GM12878 (cell line): ENCODE measurements around the gene MAP1LC3A. TPM values are rescaled to one million over a fixed set of nuclear protein-coding genes. Genes with fewer than 3 reads are reported as not detected.

Experiments
- ATAC-seq: fragments of 200-7000 bp; cut with Tn5 transposase; 3 replicates; pipeline ENCODE4 v1.9.1; 2020; ENCODE audit warnings: mild to moderate bottlenecking, moderate library complexity
- BruUV-seq: library from RNA; stranded (reverse); fragments of 400-500 nt; replicated peaks from 2 replicates; lab custom pipeline; 2021; lab: Mats Ljungman, UMichigan
- CTCF ChIA-PET: fragments of 300-600 bp; sonication (Branson Sonifier 250); formaldehyde crosslinking; extraction: SDS; loops from one replicate; lab custom pipeline; 2021; ENCODE audit warnings: inconsistent platforms; lab: Yijun Ruan, JAX
- POLR2A ChIA-PET: fragments of 350-600 bp; formaldehyde crosslinking; extraction: SDS; loops from one replicate; lab custom pipeline; 2021; ENCODE audit warnings: inconsistent platforms; lab: Charles Lee
- RAD21 ChIA-PET: fragments of 300-600 bp; sonication (Branson Sonifier 250); formaldehyde crosslinking; loops from one replicate; lab custom pipeline; 2023; ENCODE audit warnings: antibody characterized with exemption; ENCODE audit not compliant: unreplicated experiment; lab: Charles Lee
- SMC1A ChIA-PET: fragments of 300-600 bp; sonication (Branson Sonifier 250); formaldehyde crosslinking; loops from one replicate; lab custom pipeline; 2023; ENCODE audit not compliant: unreplicated experiment, uncharacterized antibody; lab: Charles Lee
- DNase-seq: peaks from one replicate; pipeline ENCODE4 v3.0.0-alpha.2; 2011; ENCODE audit warnings: low read depth, low spot score
- FAIRE-seq: peaks from 3 replicates; lab custom pipeline; 2011; peaks lifted over from hg19 to GRCh38; lab: Jason Lieb, UNC
- H2AFZ ChIP-seq: 2 replicates; pipeline ENCODE4 v1.6.0; 2011; ENCODE audit warnings: low read depth, low read length, control low read depth; ENCODE audit not compliant: control insufficient read depth
- H3K27ac ChIP-seq: 2 replicates; pipeline ENCODE4 v1.5.1; 2011; ENCODE audit warnings: control low read depth; ENCODE audit not compliant: control insufficient read depth, insufficient read depth
- H3K27me3 ChIP-seq, 2 experiments: replicated peaks in 1 of 2; 2 replicates each; pipeline versions ENCODE4 v1.6.0 to v1.6.1; 2011; ENCODE audit warnings: low read length in 1 of 2; ENCODE audit not compliant: control insufficient read depth in 2 of 2, insufficient read depth in 2 of 2
- H3K36me3 ChIP-seq, 2 experiments: 2 replicates each; pipeline ENCODE4 v1.5.1; 2011; ENCODE audit warnings: low read length in 1 of 2; ENCODE audit not compliant: control insufficient read depth in 2 of 2, insufficient read depth in 2 of 2
- H3K4me1 ChIP-seq: 2 replicates; pipeline ENCODE4 v1.6.1; 2011; ENCODE audit warnings: mild to moderate bottlenecking, low read length, moderate library complexity, mixed read lengths; ENCODE audit not compliant: control insufficient read depth, insufficient read depth
- H3K4me2 ChIP-seq: 2 replicates; pipeline ENCODE4 v1.6.0; 2011; ENCODE audit warnings: control low read depth; ENCODE audit not compliant: control insufficient read depth, insufficient read depth
- H3K4me3 ChIP-seq: fragments of 200-600 bp; sonication (generic); 2 replicates; pipeline ENCODE4 v1.5.1; 2016
- H3K79me2 ChIP-seq: 2 replicates; pipeline ENCODE4 v1.6.0; 2011; ENCODE audit warnings: low read length; ENCODE audit not compliant: control insufficient read depth, insufficient read depth
- H3K9ac ChIP-seq: 2 replicates; pipeline ENCODE4 v1.8.0; 2011; ENCODE audit warnings: low read length, control low read depth, mixed read lengths; ENCODE audit not compliant: control insufficient read depth, insufficient read depth
- H3K9me3 ChIP-seq: replicated peaks from 3 replicates; pipeline ENCODE4 v1.5.1; 2011; ENCODE audit warnings: mild to moderate bottlenecking, low read length; ENCODE audit not compliant: control insufficient read depth, insufficient read depth
- H4K20me1 ChIP-seq: 2 replicates; pipeline ENCODE4 v1.6.0; 2011; ENCODE audit not compliant: control insufficient read depth, insufficient read depth
- CBX5 ChIP-seq: sonication (generic); IDR thresholded peaks from 2 replicates; pipeline ENCODE4 v1.6.1; 2016; ENCODE audit warnings: low read depth, moderate library complexity, mild to moderate bottlenecking, inconsistent platforms
- IKZF1 ChIP-seq: fragments of 450-650 bp; conservative IDR thresholded peaks from 2 replicates; pipeline ENCODE4 v1.6.1; 2017; ENCODE audit warnings: antibody characterized with exemption, mild to moderate bottlenecking
- IRF4 ChIP-seq: IDR thresholded peaks from 2 replicates; pipeline ENCODE4 v1.6.1; 2011; ENCODE audit warnings: low read depth, low read length
- NR2F1 ChIP-seq: fragments of 450-650 bp; conservative IDR thresholded peaks from 2 replicates; pipeline ENCODE4 v1.6.1; 2017; ENCODE audit warnings: mild to moderate bottlenecking
- RAD21 ChIP-seq: IDR thresholded peaks from 2 replicates; pipeline ENCODE4 v1.6.1; 2011; ENCODE audit warnings: mild to moderate bottlenecking, low read depth, low read length, moderate library complexity; ENCODE audit not compliant: insufficient read depth
- RAD51 ChIP-seq: fragments of 450-650 bp; IDR thresholded peaks from 2 replicates; pipeline ENCODE4 v1.6.1; 2016; ENCODE audit warnings: moderate library complexity, mild to moderate bottlenecking, inconsistent platforms
- RELA ChIP-seq: fragments of 450-650 bp; IDR thresholded peaks from 2 replicates; pipeline ENCODE4 v1.8.0; 2014; ENCODE audit warnings: borderline replicate concordance; ENCODE audit not compliant: partially characterized antibody
- RFX5 ChIP-seq: IDR thresholded peaks from 2 replicates; pipeline ENCODE4 v1.6.1; 2011; ENCODE audit warnings: low read depth, low read length, improper control_type of control experiment
- SMAD5 ChIP-seq: IDR thresholded peaks from 2 replicates; pipeline ENCODE4 v1.6.1; 2016; ENCODE audit warnings: antibody characterized with exemption, low read depth
- SMC3 ChIP-seq: IDR thresholded peaks from 2 replicates; pipeline ENCODE4 v1.6.1; 2011; ENCODE audit warnings: low read length, improper control_type of control experiment, borderline replicate concordance
- SRF ChIP-seq, 2 experiments: IDR thresholded peaks; 2 replicates each; pipeline ENCODE4 v1.6.1; 2011; ENCODE audit warnings: low read depth in 2 of 2, low read length in 2 of 2, mild to moderate bottlenecking in 1 of 2, moderate library complexity in 1 of 2
- YY1 ChIP-seq: IDR thresholded peaks from 2 replicates; pipeline ENCODE4 v1.6.1; 2011; ENCODE audit warnings: low read depth, mild to moderate bottlenecking, low read length
- WGBS: methylation state at CpG from one replicate; pipeline ENCODE4 v1.1.6; 2016; ENCODE audit warnings: low lambda C conversion rate; ENCODE audit not compliant: insufficient replicate concordance, insufficient coverage; ENCODE audit errors: missing lambda C conversion rate; 5-methylcytosine and 5-hydroxymethylcytosine counted together
- in situ Hi-C: fragments of 300-500 bp; cut with MboI; formaldehyde crosslinking; loops from 9 replicates; pipeline ENCODE4 v1.14.3; 2018; ENCODE audit warnings: mixed read lengths
- intact Hi-C: fragments of 100-400 bp; cut with micrococcal nuclease; formaldehyde crosslinking; loops from one replicate; pipeline ENCODE4 v1.14.2; 2022; ENCODE audit not compliant: unreplicated experiment
- polyA plus RNA-seq, 11 experiments: library from polyadenylated mRNA; depleted of rRNA in 4 of 11; unstranded in 6 of 11; stranded (reverse) in 5 of 11; fragments of >200 nt; fragmentation: Nextera tagmentation in 4 of 11; fragmentation: Illumina TruSeq in 1 of 11; extraction: Ambion mirVana in 4 of 11; extraction: Trizol in 1 of 11; gene quantifications; 1 replicate in 1 of 11; 2 replicates in 10 of 11; pipeline versions ENCODE4 v1.2.1 to v1.2.3, GENCODE V29; 2011 to 2016; ENCODE audit warnings: inconsistent platforms in 2 of 11, missing spikeins in 2 of 11, low read depth in 1 of 11
- total RNA-seq, 4 experiments: library from RNA; depleted of rRNA in 3 of 4; stranded (reverse); fragments of >200 nt in 3 of 4; fragmentation: Illumina TruSeq in 1 of 4; extraction: Trizol in 1 of 4; gene quantifications; 2 replicates each; pipeline versions ENCODE4 v1.2.1 to v1.2.3, GENCODE V29; 2013 to 2021
- TF ChIP-seq, protein P1 (sequence below), 3 experiments: IDR thresholded peaks in 2 of 3; conservative IDR thresholded peaks in 1 of 3; 2 replicates each; pipeline ENCODE4 v1.5.1; 2011; ENCODE audit warnings: low read depth in 3 of 3, low read length in 3 of 3, mild to moderate bottlenecking in 3 of 3, control low read depth in 2 of 3, moderate library complexity in 2 of 3, inconsistent platforms in 1 of 3, mixed read lengths in 1 of 3; ENCODE audit not compliant: control insufficient read depth in 2 of 3, insufficient read depth in 1 of 3; ENCODE audit errors: extremely low read depth in 1 of 3

Gene MAP1LC3A
- total and polyA plus RNA-seq, 10 of the 15 experiments (the other 5 are each of a cell fraction or from before 2014, with no cell fraction given) = 0.27 to 1.2 (median 0.39) TPM; not detected in 4

DNA sequence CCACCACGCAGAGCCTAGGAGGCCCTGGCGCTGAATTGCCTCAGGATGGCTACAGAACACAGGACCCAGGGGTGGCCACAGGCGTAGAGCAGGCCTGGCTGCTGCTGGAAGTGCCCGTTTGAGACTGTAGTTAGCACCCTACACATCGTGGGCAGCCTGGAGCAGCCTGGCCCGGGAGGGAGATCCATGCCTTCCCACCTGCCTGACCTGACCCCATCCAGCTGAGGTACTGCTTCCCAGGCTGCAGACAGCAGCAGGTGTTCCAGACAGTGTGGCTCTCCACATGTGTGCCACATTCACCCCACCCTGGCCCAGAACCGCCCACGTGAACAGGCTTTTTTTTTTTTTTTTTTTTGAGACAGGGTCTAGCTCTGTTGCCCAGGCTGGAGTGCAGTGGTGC, 20.9 kb upstream of the MAP1LC3A start:
- H3K4me2 ChIP-seq = no peak overlapping the region
- intact Hi-C loops (loop anchor here (1.0 to 5.0 kb wide), 2 partner anchors 171 to 230 kb away; no protein-coding TSS in a partner anchor), in situ Hi-C loops (loop anchor here (5.0 kb wide), 1 partner anchor 230 kb away; no protein-coding TSS in a partner anchor)
- no peak overlapping the region for H2AFZ ChIP-seq
- DNase-seq (no peak), FAIRE-seq (no peak), ATAC-seq (no peak)
- H3K36me3 ChIP-seq = peaks cover 18 to 30% of the 10 kb centered on the region in 2 experiments; a peak in 3 of 4 replicates
- no peak overlapping the region for H3K27ac ChIP-seq
- WGBS = 94% methylated on average over 7 of the region's 8 CpGs
- no peak overlapping the region for H3K4me3 ChIP-seq
- CTCF ChIA-PET = interaction anchor here (0.9 to 5.7 kb wide), 8 partner anchors 26 to 232 kb away, joined by 3 to 93 read pairs (median 6); no protein-coding TSS in a partner anchor
- no peak overlapping the region for H3K9ac ChIP-seq
- SMC1A ChIA-PET = interaction anchor here (0.7 to 5.7 kb wide), 5 partner anchors 136 to 232 kb away, joined by 3 to 50 read pairs (median 7); partner anchors contain the start of gene TP53INP2
- no TSS peak for BruUV-seq
- RAD21 ChIA-PET = interaction anchor here (0.6 to 5.7 kb wide), 7 partner anchors 168 to 347 kb away, joined by 3 to 35 read pairs (median 5); no protein-coding TSS in a partner anchor
- no peak for TF ChIP-seq IKZF1
- TF ChIP-seq YY1 = no peak
- no peak for TF ChIP-seq SRF (IDR thresholded peaks at IDR 0.05; ENCODE audit: low read depth in 2 of 2, low read length in 2 of 2)
- TF ChIP-seq SMAD5 = no peak
- TF ChIP-seq CBX5 = no peak
- TF ChIP-seq, all 136 proteins: peak for 0
- Histone ChIP-seq H3K27me3 (no peaks in the 10 kb centered on the region), H4K20me1 (no peaks in the 10 kb centered on the region), H3K4me1 (peaks cover 4% of the 10 kb centered on the region; the same call in 1 of the 2 replicates), H3K9me3 (no peaks in the 10 kb centered on the region), H3K79me2 (no peaks in the 10 kb centered on the region)
- POLR2A ChIA-PET = interaction anchor here (1.1 kb wide), 1 partner anchor 233 kb away, joined by 3 read pairs; no protein-coding TSS in a partner anchor

DNA sequence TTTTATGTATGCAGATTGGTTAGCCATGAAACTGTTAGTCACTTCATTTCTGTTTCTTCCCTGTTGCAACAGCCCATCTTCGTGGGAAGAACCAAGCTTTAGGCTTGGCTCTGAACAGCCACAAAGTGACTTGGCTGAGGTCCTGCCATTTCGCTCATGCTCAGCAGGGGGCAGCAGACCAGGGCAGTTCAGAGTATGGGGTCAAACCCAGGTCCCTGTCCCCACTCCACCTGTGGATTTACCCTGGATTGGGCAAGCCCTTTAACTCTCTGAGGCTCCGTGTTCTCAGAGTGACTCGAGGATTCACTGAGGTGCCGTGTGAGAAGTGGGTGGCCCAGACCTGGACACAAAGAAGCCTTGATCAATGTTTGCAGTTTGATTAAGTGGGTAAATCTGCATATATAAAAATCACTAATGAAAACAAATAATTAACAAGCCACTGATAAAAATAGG, 19.8 kb upstream of the MAP1LC3A start:
- SMC1A ChIA-PET = interaction anchor here (0.7 to 5.7 kb wide), 8 partner anchors 8 to 230 kb away, joined by 3 to 50 read pairs (median 4); partner anchors contain the start of gene TP53INP2
- no TSS peak for BruUV-seq
- 47% methylated on average over 5 of the region's 5 CpGs for WGBS
- H2AFZ ChIP-seq = no peak overlapping the region
- no peak overlapping the region for H3K4me3 ChIP-seq
- FAIRE-seq (peak; percentile 93), DNase-seq (no peak), ATAC-seq (peak; percentile 85)
- H3K9me3 ChIP-seq = no peaks in the 10 kb centered on the region
- H3K27ac ChIP-seq = no peak overlapping the region
- H3K27me3 ChIP-seq = no peaks in the 10 kb centered on the region
- peaks cover 18 to 28% of the 10 kb centered on the region in 2 experiments; a peak in 3 of 4 replicates for H3K36me3 ChIP-seq
- POLR2A ChIA-PET = interaction anchor here (0.6 kb wide), 1 partner anchor 231 kb away, joined by 3 read pairs; no protein-coding TSS in a partner anchor
- peaks cover 4% of the 10 kb centered on the region; the same call in 1 of the 2 replicates for H3K4me1 ChIP-seq
- no peaks in the 10 kb centered on the region for H3K79me2 ChIP-seq
- H3K9ac ChIP-seq = no peak overlapping the region
- in situ Hi-C loops (loop anchor here (5.0 kb wide), 1 partner anchor 229 kb away; no protein-coding TSS in a partner anchor), intact Hi-C loops (loop anchor here (1.0 to 5.0 kb wide), 2 partner anchors 170 to 229 kb away; no protein-coding TSS in a partner anchor)
- H3K4me2 ChIP-seq = no peak overlapping the region
- RAD21 ChIA-PET = interaction anchor here (0.6 to 5.7 kb wide), 9 partner anchors 21 to 348 kb away, joined by 3 to 35 read pairs (median 5); no protein-coding TSS in a partner anchor
- CTCF ChIA-PET = interaction anchor here (0.5 to 5.7 kb wide), 26 partner anchors 8 to 837 kb away, joined by 3 to 93 read pairs (median 4); partner anchors contain the start of genes DYNLRB1 and TP53INP2
- peak; percentile 84 for TF ChIP-seq SMC3
- TF ChIP-seq RELA = no peak
- TF ChIP-seq RAD21 = peak; percentile 69
- no peak for TF ChIP-seq RAD51
- TF ChIP-seq, protein P1, sequence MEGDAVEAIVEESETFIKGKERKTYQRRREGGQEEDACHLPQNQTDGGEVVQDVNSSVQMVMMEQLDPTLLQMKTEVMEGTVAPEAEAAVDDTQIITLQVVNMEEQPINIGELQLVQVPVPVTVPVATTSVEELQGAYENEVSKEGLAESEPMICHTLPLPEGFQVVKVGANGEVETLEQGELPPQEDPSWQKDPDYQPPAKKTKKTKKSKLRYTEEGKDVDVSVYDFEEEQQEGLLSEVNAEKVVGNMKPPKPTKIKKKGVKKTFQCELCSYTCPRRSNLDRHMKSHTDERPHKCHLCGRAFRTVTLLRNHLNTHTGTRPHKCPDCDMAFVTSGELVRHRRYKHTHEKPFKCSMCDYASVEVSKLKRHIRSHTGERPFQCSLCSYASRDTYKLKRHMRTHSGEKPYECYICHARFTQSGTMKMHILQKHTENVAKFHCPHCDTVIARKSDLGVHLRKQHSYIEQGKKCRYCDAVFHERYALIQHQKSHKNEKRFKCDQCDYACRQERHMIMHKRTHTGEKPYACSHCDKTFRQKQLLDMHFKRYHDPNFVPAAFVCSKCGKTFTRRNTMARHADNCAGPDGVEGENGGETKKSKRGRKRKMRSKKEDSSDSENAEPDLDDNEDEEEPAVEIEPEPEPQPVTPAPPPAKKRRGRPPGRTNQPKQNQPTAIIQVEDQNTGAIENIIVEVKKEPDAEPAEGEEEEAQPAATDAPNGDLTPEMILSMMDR (IDR thresholded peaks at IDR 0.05 in 2 of 3, conservative IDR thresholded peaks at IDR 0.05 in 1 of 3; ENCODE audit: control insufficient read depth in 2 of 3, extremely low read depth in 1 of 3, insufficient read depth in 1 of 3, low read depth in 3 of 3, low read length in 3 of 3) = peak; percentile 78 to 92 (median 88)
- no peak for TF ChIP-seq RFX5
- TF ChIP-seq YY1 = peak; percentile 66
- TF ChIP-seq NR2F1 = peak; percentile 72
- no peak for TF ChIP-seq IRF4
- TF ChIP-seq, all 136 proteins: peak for 5
- no peaks in the 10 kb centered on the region for H4K20me1 ChIP-seq
